ENCODE measurements around the gene VAV3. TPM values are rescaled to one million over a fixed set of nuclear protein-coding genes. Genes with fewer than 3 reads are reported as not detected.

The VAV3 gene
- total and polyA plus RNA-seq, 9 of the 15 experiments (the other 6 are each of a cell fraction or from before 2014, with no cell fraction given): not detected

DNA sequence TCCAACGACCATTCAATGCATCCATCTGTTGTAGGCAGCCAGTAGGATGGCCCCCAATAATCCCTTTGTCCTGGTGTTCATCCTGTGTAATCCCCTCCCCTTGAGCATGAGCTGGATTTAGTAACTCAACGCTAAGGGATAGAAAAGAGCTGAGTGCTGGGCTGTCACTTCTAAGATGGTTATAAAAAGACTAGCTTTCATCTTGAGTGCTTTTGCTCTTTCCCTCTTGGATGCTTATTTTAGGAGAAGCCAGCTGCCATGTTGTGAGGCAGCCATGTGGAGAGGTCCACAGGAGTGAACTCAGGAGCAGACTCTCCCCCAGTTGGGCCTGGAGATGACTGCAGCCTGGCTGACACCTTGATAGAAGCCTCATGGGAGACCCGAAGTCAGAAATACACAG is 401.5 kb downstream of the VAV3 start:
- intact Hi-C loops (cut with micrococcal nuclease): no loop called here
- FAIRE-seq: no peak
- BruUV-seq (replicated peaks): no TSS peak
- Histone ChIP-seq H4K20me1 (replicated peaks; ENCODE audit: control insufficient read depth, insufficient read depth, low read length) (no peaks in the 10 kb centered on the region), H2AFZ (ENCODE audit: low read depth, low read length) (no peak overlapping the region), H3K4me1 (replicated peaks in 1 of 2; ENCODE audit: control insufficient read depth in 2 of 2, insufficient read depth in 2 of 2, low read length in 2 of 2) (no peaks in the 10 kb centered on the region), H3K4me3 (no peak overlapping the region), H3K4me2 (ENCODE audit: insufficient read depth, low read length) (no peak overlapping the region), H3K36me3 (ENCODE audit: control insufficient read depth, insufficient read depth, low read length) (no peaks in the 10 kb centered on the region), H3K9ac (ENCODE audit: insufficient read depth in 1 of 2, low read depth in 2 of 2, low read length in 2 of 2) (no peak overlapping the region), H3K27ac (ENCODE audit: extremely low read depth, low read depth, low read length) (no peak overlapping the region), H3K27me3 (ENCODE audit: control insufficient read depth in 2 of 2, insufficient read depth in 2 of 2, low read length in 2 of 2) (no peaks in the 10 kb centered on the region), H3K9me1 (ENCODE audit: control insufficient read depth, insufficient read depth, low read length) (no peaks in the 10 kb centered on the region), H3K79me2 (ENCODE audit: control insufficient read depth, insufficient read depth, low read length) (no peaks in the 10 kb centered on the region), H3K9me3 (replicated peaks; ENCODE audit: control insufficient read depth, insufficient read depth, low read depth, low read length) (no peaks in the 10 kb centered on the region)
- POLR2A ChIA-PET: no interaction called here
- DNase-seq (ENCODE audit: extremely low read depth in 1 of 4, low spot score in 3 of 4): no peak
- in situ Hi-C loops (cut with MboI): no loop called here
- TF ChIP-seq, protein P1, sequence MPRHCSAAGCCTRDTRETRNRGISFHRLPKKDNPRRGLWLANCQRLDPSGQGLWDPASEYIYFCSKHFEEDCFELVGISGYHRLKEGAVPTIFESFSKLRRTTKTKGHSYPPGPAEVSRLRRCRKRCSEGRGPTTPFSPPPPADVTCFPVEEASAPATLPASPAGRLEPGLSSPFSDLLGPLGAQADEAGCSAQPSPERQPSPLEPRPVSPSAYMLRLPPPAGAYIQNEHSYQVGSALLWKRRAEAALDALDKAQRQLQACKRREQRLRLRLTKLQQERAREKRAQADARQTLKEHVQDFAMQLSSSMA (CRISPR knock-in tag; IDR thresholded peaks at IDR 0.05): no peak
- TF ChIP-seq PRPF4 (IDR thresholded peaks at IDR 0.05; ENCODE audit: insufficient read depth, low read depth, low read length, poor library complexity, severe bottlenecking) (no peak), RB1 (IDR thresholded peaks at IDR 0.05; ENCODE audit: low read depth) (no peak), KDM1A (IDR thresholded peaks at IDR 0.05) (no peak), KDM4B (IDR thresholded peaks at IDR 0.05; ENCODE audit: borderline replicate concordance in 2 of 2, low read depth in 1 of 2) (no peak), TFAM (CRISPR knock-in tag; conservative IDR thresholded peaks at IDR 0.05) (no peak), KAT7 (CRISPR knock-in tag; IDR thresholded peaks at IDR 0.05; ENCODE audit: borderline replicate concordance) (no peak), GTF2E2 (tag; IDR thresholded peaks at IDR 0.05) (no peak), HIVEP1 (CRISPR knock-in tag; IDR thresholded peaks at IDR 0.05) (no peak)
- TF ChIP-seq, protein P2, sequence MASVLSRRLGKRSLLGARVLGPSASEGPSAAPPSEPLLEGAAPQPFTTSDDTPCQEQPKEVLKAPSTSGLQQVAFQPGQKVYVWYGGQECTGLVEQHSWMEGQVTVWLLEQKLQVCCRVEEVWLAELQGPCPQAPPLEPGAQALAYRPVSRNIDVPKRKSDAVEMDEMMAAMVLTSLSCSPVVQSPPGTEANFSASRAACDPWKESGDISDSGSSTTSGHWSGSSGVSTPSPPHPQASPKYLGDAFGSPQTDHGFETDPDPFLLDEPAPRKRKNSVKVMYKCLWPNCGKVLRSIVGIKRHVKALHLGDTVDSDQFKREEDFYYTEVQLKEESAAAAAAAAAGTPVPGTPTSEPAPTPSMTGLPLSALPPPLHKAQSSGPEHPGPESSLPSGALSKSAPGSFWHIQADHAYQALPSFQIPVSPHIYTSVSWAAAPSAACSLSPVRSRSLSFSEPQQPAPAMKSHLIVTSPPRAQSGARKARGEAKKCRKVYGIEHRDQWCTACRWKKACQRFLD (CRISPR knock-in tag; IDR thresholded peaks at IDR 0.05): no peak
- TF ChIP-seq, protein P3, sequence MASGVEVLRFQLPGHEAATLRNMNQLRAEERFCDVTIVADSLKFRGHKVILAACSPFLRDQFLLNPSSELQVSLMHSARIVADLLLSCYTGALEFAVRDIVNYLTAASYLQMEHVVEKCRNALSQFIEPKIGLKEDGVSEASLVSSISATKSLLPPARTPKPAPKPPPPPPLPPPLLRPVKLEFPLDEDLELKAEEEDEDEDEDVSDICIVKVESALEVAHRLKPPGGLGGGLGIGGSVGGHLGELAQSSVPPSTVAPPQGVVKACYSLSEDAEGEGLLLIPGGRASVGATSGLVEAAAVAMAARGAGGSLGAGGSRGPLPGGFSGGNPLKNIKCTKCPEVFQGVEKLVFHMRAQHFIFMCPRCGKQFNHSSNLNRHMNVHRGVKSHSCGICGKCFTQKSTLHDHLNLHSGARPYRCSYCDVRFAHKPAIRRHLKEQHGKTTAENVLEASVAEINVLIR (CRISPR knock-in tag; IDR thresholded peaks at IDR 0.05): no peak
- TF ChIP-seq, protein P4, sequence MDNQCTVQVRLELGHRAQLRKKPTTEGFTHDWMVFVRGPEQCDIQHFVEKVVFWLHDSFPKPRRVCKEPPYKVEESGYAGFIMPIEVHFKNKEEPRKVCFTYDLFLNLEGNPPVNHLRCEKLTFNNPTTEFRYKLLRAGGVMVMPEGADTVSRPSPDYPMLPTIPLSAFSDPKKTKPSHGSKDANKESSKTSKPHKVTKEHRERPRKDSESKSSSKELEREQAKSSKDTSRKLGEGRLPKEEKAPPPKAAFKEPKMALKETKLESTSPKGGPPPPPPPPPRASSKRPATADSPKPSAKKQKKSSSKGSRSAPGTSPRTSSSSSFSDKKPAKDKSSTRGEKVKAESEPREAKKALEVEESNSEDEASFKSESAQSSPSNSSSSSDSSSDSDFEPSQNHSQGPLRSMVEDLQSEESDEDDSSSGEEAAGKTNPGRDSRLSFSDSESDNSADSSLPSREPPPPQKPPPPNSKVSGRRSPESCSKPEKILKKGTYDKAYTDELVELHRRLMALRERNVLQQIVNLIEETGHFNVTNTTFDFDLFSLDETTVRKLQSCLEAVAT (IDR thresholded peaks at IDR 0.05): no peak
- TF ChIP-seq, protein P5, sequence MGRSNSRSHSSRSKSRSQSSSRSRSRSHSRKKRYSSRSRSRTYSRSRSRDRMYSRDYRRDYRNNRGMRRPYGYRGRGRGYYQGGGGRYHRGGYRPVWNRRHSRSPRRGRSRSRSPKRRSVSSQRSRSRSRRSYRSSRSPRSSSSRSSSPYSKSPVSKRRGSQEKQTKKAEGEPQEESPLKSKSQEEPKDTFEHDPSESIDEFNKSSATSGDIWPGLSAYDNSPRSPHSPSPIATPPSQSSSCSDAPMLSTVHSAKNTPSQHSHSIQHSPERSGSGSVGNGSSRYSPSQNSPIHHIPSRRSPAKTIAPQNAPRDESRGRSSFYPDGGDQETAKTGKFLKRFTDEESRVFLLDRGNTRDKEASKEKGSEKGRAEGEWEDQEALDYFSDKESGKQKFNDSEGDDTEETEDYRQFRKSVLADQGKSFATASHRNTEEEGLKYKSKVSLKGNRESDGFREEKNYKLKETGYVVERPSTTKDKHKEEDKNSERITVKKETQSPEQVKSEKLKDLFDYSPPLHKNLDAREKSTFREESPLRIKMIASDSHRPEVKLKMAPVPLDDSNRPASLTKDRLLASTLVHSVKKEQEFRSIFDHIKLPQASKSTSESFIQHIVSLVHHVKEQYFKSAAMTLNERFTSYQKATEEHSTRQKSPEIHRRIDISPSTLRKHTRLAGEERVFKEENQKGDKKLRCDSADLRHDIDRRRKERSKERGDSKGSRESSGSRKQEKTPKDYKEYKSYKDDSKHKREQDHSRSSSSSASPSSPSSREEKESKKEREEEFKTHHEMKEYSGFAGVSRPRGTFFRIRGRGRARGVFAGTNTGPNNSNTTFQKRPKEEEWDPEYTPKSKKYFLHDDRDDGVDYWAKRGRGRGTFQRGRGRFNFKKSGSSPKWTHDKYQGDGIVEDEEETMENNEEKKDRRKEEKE (IDR thresholded peaks at IDR 0.05; ENCODE audit: borderline replicate concordance in 1 of 2, control insufficient read depth in 1 of 2, low read depth in 2 of 2, low read length in 1 of 2): no peak
- 0% methylated on average over 3 of the region's 3 CpGs for WGBS (ENCODE audit: insufficient coverage, low coverage, missing lambda C conversion rate)
- CTCF ChIA-PET (ENCODE audit: low intra/inter-chr PET ratio): no interaction called here
- ATAC-seq: no peak
